NCI-H146 treated with DMSO at 0.1 percent for 48 hours (cell line): Measurements from ENCODE around the gene ZNF587.
"Not testable (repeated sequence)": the region's sequence is repeated elsewhere in the genome, so short reads cannot be mapped to it uniquely, and the experiment has no call there.

Source experiments
- DNase-seq: peaks from one replicate; lab custom pipeline; 2025; ENCODE audit not compliant: unreplicated experiment; lab: John Stamatoyannopoulos, UW

The ZNF587 gene

DNA sequence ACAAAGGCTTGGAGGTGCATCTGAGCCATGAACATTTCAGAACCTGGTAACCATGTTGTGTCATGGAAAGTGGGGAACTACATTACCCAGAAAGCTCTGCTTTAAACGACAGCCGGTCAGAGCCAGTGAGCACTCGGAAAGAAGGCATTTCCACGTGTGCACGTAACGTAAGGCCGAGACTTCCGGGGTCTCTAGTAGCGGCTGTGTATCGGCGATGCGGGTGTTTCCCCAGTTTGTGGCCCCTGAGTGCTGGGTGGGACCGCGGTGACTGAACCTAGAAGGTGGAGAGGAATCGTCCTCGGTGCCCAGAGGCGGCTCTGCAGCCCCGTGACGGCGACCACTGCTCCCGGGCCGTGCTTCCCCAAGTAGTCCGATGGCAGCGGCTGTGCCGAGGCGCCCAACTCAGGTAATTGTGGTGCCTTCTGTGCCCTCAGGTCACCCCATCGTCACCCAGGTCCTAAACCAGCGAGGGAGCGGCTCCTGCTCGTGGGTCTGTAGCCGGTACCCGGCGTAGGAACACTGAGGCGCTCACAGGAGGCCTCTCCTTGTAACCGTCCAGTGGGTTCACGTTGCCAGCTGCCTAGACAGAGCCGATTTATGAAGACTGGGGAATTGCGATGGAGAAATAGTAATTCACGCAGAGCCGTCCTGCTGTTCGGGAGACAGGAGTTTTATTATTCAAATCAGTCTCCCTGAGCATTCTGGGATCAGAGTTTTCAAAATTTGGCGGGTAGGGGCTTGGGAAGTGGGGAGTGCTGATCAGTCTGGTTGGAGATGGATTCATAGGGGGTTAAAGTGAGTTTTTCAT lies at the start of gene ZNF587:
TSS of gene ZNF587 (plus strand) at position 194 of the 808 bp plus-strand sequence. CDS start at position 374, 180 bp downstream.
- DNase-seq, result peak; percentile 80

- DNase-seq, result no peak
Measured at GRCh38 chr19:57800696-57801095, 49.0 kb upstream of the ZNF587 start.

GRCh38 chr19:57802269-57802668 lies 47.4 kb upstream of the ZNF587 start:
- no peak for DNase-seq

DNA sequence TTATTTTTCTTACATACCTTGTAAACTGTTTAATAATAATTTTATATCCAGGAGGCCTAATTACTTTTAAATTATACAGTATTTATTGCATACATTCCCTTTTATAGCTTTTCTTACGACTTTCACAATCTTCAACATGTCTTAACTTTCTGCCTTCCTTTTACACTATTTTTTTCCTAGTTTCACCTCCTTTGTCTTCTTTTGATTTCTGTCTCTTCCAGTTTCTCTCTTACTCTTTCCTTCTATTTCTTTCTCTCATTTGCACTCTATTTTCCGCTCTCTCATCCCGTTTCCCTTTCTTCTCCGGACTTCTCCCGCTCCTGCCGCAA lies 46.4 kb upstream of the ZNF587 start:
- DNase-seq, result no peak

- DNase-seq, result peak; percentile 5
Measured at GRCh38 chr19:57803594-57804325, 45.9 kb upstream of the ZNF587 start.

DNA sequence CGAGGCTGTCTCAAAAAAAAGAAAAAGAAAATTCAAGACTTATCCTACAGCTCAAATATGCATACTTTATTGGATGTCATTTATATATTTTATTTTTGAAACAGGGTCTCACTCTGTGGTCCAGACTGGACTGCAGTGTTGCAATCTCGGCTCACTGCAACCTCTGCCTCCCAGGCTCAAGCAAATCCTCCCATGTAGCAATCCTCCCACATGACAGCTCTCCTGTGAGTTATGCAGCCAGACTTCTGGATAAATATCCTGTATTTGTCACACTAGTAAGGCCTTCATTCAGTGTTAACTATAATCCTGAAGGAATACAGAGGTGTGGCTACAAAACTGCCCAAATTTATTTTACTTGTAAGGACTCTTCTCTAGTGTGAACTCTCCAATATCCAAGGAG lies 42.1 kb upstream of the ZNF587 start:
- no peak for DNase-seq

DNA sequence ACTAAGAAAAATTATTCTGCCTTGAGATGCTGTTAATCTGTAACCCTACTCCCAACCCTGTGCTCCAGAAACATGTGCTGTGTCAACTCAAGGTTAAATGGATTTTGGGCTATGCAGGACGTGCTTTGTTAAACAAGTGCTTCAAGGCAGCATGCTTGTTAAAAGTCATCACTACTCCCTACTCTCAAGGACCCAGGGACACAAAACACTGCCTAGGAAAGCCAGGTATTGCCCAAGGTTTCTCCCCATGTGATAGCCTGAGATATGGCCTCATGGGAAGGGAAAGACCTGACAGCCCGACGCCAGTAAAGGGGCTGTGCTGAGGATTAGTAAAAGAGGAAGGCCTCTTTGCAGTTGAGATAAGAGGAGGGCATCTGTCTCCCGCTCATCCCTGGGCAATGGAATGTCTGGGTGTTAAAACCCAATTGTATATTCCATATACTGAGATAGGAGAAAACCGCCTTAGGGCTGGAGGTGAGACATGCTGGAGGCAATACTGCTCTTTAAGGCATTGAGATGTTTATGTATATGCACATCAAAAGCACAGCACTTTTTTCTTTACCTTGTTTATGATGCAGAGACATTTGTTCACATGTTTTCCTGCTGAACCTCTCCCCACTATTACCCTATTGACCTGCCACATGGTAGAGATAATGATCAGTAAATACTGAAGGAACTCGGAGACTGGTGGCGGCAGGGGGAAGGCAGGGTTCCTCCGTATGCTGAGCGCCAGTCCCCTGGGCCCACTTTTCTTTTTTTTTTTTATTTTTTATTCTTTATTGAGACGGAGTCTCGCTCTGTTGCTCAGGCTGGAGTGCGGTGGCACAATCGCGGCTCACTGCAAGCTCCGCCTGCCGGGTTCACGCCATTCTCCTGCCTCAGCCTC lies 39.0 kb upstream of the ZNF587 start:
- not testable (repeated sequence) for DNase-seq

GRCh38 chr19:57812226-57812625 lies 37.4 kb upstream of the ZNF587 start:
- no peak for DNase-seq

GRCh38 chr19:57812975-57813820 lies 36.5 kb upstream of the ZNF587 start:
- not testable (repeated sequence) for DNase-seq

- peak; percentile 39 for DNase-seq
Measured at GRCh38 chr19:57813919-57814504, 35.6 kb upstream of the ZNF587 start.

GRCh38 chr19:57814505-57815246 lies 35.0 kb upstream of the ZNF587 start, which contains the start of gene ZNF552:
ZNF552 (minus strand) TSS chr19:57814913; CDS start chr19:57814743, 170 bp downstream.
- peak; percentile 93 for DNase-seq

DNA sequence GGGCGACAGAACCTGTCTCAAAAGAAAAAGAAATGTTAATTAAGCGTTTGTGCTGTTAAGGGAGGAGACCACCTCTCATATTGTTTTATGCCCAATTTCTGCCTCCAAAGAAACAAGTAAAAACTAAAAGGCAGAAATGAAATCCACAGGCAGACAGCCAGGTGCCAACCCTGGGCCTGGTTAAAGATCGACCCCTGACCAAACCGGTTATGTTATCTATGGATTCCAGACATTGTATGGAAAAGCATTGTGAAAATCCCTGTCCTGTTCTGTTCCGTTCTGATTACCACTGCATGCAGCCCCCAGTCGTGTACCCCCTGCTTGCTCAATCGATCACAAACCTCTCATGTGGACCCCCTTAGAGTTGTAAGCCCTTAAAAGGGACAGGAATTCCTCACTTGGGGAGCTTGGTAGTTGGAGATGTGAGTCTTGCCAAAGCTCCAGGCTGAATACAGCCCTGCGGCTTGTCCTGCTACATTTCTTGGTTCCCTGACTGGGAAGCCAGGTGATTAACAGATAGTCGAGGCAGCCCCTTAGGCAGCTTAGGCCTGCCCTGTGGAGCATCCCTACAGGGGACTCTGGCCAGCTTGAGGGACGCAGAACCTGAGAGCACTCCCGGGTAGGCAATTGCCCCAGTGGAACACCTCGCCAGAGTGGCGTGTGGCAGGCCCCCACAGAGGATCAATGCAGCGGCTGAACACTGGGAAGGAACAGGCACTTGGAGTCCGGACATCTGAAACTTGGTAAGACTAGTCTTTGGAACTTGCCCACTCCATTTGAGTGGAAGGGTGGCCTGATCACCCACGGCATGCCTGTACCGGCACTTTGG lies 34.2 kb upstream of the ZNF587 start:
- DNase-seq, result no peak

DNA sequence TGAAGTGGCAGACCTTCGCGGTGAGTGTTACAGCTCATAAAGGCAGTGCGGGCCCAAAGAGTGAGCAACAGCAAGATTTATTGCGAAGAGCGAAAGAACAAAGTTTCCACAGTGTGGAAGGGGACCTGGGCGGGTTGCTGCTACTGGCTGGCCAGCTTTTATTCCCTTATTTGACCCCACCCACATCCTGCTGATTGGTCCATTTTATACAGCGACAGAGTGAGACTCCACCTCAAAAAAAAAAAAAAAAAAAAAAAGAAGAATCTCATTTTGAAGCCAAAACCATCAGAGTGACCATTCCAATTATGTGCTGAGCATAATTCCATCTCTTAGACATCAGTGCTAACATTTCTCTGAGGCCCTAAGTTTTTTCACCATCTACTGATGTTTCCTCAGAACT lies 33.0 kb upstream of the ZNF587 start:
- DNase-seq, result no peak

DNA sequence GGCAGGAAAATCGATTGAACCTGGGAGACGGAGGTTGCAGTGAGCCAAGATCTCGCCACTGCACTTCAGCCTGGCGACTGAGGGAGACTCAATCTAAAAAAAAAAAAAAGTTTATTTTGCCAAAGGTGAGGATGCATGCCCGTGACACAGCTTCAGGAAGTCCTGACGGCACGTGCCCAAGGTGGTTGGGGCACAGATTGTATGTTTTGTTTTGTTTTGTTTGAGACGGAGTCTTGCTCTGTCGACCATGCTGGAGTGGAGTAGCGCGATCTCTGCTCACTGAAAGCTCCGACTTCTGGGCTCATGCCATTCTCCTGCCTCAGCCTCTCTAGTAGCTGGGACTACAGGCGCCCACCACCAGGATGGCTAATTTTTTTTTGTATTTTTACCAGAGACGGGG lies 31.7 kb upstream of the ZNF587 start:
- DNase-seq, result no peak

- DNase-seq, result no peak
Measured at GRCh38 chr19:57818378-57818777, 31.3 kb upstream of the ZNF587 start.

DNA sequence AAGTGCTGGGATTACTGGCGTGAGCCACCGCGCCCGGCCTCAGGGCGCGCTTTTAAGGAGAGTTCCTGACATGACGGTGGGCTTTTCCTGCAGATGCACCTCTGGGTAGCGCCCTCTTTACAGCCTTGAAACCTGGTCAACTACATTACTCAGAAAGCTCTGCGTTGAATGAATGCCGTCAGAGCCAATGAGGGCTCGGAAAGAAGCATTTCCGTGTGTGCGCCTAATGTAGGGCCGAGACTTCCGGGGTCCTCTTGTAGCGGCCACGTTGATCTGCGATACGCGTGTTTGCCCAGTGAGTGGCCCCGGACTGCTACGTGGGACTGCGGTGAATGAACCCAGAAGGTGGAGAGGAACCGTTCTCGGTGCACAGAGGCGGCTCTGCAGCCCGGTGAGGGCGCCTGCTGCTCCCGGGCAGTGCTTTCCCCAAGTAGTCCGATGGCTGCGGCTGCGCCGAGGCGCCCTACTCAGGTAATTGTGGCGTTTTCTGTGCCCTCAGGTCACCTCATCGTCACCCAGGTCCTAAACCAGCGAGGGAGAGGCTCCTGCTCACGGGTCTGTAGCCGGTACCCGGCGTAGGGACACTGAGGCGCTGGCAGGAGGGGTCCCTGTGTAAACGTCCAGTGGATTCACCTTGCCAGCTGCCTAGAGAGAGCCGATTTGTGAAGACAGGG lies 30.0 kb upstream of the ZNF587 start:
- peak; percentile 94 for DNase-seq

DNA sequence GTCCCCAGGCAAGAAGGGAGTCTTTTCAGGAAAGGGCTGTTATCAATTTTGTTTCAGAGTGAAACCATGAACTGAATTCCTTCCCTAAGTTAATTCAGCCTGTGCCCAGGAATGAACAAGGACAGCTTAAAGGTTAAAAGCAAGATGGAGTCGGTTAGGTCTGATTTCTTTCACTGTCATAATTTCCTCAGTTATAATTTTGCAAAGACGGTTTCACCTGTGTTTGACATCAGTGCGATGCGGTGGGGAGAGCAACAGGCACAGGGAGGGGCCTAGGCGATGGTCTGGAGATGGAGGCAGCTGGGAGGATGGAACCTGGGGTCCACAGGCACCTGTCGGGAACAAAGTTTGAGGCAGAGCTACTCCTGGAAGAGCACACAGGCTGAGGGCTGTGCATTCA lies 29.1 kb upstream of the ZNF587 start:
- no peak for DNase-seq

GRCh38 chr19:57821095-57821494 lies 28.6 kb upstream of the ZNF587 start:
- not testable (repeated sequence) for DNase-seq
